K562 (cell line): ENCODE measurements around the gene GARIN5B. TPM values are rescaled to one million over a fixed set of nuclear protein-coding genes. Genes with fewer than 3 reads are reported as not detected.

ENCODE experiments used
- ARNT ChIP-seq, 2 experiments: fragments of 450-650 bp; IDR thresholded peaks; 2 replicates each; pipeline ENCODE4 v1.6.1; 2016; ENCODE audit warnings: mild to moderate bottlenecking in 1 of 2
- GTF2A2 ChIP-seq: IDR thresholded peaks from 2 replicates; pipeline ENCODE4 v1.6.1; 2016; ENCODE audit warnings: mild to moderate bottlenecking, missing genetic modification characterization, missing compliant biosample characterization
- HNRNPL ChIP-seq: fragments of 200-400 bp; formaldehyde crosslinking; IDR thresholded peaks from 2 replicates; pipeline ENCODE4 v1.6.1; 2017; ENCODE audit warnings: low read depth, mild to moderate bottlenecking, low read length
- MEF2A ChIP-seq: IDR thresholded peaks from 2 replicates; pipeline ENCODE4 v1.6.1; 2011; ENCODE audit warnings: low read depth, mild to moderate bottlenecking, low read length, moderate library complexity; ENCODE audit not compliant: control insufficient read depth
- TEAD1 ChIP-seq, 2 experiments: fragments of 450-650 bp in 1 of 2; sonication (generic) in 1 of 2; formaldehyde crosslinking; IDR thresholded peaks; 2 replicates each; pipeline versions ENCODE4 v1.4.0 to v1.8.0; 2020 to 2022; ENCODE audit warnings: mild to moderate bottlenecking in 2 of 2, missing genetic modification reagents in 1 of 2
- THAP12 ChIP-seq: fragments of 250-450 bp; sonication (Bioruptor Pico); IDR thresholded peaks from 2 replicates; pipeline ENCODE4 v1.9.0; 2021; ENCODE audit warnings: mild to moderate bottlenecking, inconsistent platforms
- ZFP91 ChIP-seq: sonication (generic); formaldehyde crosslinking; IDR thresholded peaks from 2 replicates; pipeline ENCODE4 v1.8.0; 2022; ENCODE audit warnings: mild to moderate bottlenecking, missing genetic modification reagents
- ZNF41 ChIP-seq: fragments of 250-450 bp; sonication (Bioruptor Pico); conservative IDR thresholded peaks from 2 replicates; pipeline ENCODE4 v1.4.0; 2020; ENCODE audit warnings: mild to moderate bottlenecking
- ZNF592 ChIP-seq: fragments of 450-650 bp; IDR thresholded peaks from 2 replicates; pipeline ENCODE4 v1.6.1; 2017; ENCODE audit warnings: antibody characterized with exemption, mild to moderate bottlenecking
- polyA plus RNA-seq, 8 experiments: library from polyadenylated mRNA; depleted of rRNA in 4 of 8; stranded (reverse) in 5 of 8; unstranded in 3 of 8; fragments of >200 nt; fragmentation: Nextera tagmentation in 2 of 8; fragmentation: Illumina TruSeq in 1 of 8; extraction: Ambion mirVana in 2 of 8; extraction: Trizol in 1 of 8; gene quantifications; 2 replicates each; pipeline versions ENCODE4 v1.2.1 to v1.2.3, GENCODE V29; 2011 to 2014; ENCODE audit warnings: inconsistent platforms in 1 of 8, missing spikeins in 1 of 8
- total RNA-seq, 7 experiments: library from RNA; depleted of rRNA in 6 of 7; stranded (reverse); fragments of >200 nt in 6 of 7; fragmentation: Illumina TruSeq in 2 of 7; extraction: Trizol in 2 of 7; gene quantifications; 2 replicates each; pipeline versions ENCODE4 v1.2.1 to v1.2.3, GENCODE V29; 2011 to 2021; ENCODE audit warnings: low replicate concordance in 1 of 7
- TF ChIP-seq, protein P1 (sequence below): IDR thresholded peaks from 2 replicates; pipeline ENCODE4 v1.6.1; 2011; ENCODE audit not compliant: insufficient read length; ENCODE audit errors: extremely low read depth

The GARIN5B gene
- total and polyA plus RNA-seq, 9 of the 15 experiments (the other 6 are each of a cell fraction or from before 2014, with no cell fraction given): not detected

- TF ChIP-seq HNRNPL: no peak
- no peak for TF ChIP-seq TEAD1 (CRISPR knock-in tag; IDR thresholded peaks at IDR 0.05)
- TF ChIP-seq ZNF41 (CRISPR knock-in tag): no peak
- no peak for TF ChIP-seq MEF2A
- no peak for TF ChIP-seq THAP12 (CRISPR knock-in tag)
- no peak for TF ChIP-seq ARNT (IDR thresholded peaks at IDR 0.05)
- no peak for TF ChIP-seq ZFP91 (CRISPR knock-in tag)
- TF ChIP-seq ZNF592: peak; percentile 83
- no peak for TF ChIP-seq GTF2A2 (tag)
- TF ChIP-seq, protein P1, sequence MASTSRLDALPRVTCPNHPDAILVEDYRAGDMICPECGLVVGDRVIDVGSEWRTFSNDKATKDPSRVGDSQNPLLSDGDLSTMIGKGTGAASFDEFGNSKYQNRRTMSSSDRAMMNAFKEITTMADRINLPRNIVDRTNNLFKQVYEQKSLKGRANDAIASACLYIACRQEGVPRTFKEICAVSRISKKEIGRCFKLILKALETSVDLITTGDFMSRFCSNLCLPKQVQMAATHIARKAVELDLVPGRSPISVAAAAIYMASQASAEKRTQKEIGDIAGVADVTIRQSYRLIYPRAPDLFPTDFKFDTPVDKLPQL: no peak
- TF ChIP-seq, all 486 proteins: peak for 27
Measured at GRCh38 chr19:55325172-55325571, 37.9 kb downstream of the GARIN5B start, which contains the start of gene TMEM150B (continued).
